GM10266 (cell line): ENCODE results near the gene CMSS1.

Experiments
- DNase-seq: peaks from one replicate; pipeline ENCODE4 v3.0.0; 2012; ENCODE audit errors: extremely low spot score
- TF ChIP-seq, protein P1 (sequence below): IDR thresholded peaks from 2 replicates; pipeline ENCODE4 v1.5.1; 2012; ENCODE audit warnings: mild to moderate bottlenecking, low read depth; ENCODE audit not compliant: control insufficient read depth, insufficient read depth; ENCODE audit errors: missing control alignments

The CMSS1 gene

DNA sequence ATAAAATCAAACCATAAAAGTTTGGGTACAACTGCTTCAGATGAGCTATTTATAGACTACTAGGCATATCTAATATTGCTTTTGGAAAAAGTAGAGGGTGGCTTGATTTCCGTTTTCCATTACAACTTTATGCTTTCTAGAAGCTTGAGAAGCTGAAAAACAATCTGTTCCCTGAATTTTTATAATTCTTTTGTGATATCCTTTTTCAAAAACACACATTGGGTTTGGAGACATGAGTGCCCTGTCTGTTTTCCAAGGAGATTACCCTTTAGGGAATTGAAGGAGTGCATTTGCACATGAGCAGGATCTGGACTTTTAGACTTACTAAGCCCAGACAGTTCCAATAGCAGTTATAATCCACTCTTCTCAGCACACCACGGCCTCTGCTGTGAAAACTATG lies 346.1 kb downstream of the CMSS1 start:
- DNase-seq = no peak
- TF ChIP-seq, protein P1, sequence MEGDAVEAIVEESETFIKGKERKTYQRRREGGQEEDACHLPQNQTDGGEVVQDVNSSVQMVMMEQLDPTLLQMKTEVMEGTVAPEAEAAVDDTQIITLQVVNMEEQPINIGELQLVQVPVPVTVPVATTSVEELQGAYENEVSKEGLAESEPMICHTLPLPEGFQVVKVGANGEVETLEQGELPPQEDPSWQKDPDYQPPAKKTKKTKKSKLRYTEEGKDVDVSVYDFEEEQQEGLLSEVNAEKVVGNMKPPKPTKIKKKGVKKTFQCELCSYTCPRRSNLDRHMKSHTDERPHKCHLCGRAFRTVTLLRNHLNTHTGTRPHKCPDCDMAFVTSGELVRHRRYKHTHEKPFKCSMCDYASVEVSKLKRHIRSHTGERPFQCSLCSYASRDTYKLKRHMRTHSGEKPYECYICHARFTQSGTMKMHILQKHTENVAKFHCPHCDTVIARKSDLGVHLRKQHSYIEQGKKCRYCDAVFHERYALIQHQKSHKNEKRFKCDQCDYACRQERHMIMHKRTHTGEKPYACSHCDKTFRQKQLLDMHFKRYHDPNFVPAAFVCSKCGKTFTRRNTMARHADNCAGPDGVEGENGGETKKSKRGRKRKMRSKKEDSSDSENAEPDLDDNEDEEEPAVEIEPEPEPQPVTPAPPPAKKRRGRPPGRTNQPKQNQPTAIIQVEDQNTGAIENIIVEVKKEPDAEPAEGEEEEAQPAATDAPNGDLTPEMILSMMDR = no peak

DNA sequence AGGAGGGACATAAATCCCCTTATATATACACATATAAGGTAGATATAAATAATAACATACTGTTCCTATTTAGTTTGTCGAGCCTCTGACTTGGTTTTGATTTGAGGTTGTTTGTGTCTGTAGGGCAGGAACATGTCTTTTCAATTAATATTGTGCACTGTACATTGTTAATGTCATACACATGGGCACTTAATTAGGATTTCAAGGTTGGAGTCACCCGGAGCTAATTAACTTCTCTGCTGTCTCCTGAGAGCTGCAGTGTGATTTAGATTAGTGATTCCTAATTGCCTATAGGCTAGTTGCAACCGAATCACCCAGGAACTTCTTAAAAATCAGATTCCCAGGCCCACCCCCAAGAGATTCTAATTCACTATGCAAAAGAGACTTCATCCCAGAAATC lies 347.1 kb downstream of the CMSS1 start:
- no peak for DNase-seq
- TF ChIP-seq, protein P1 = no peak

DNA sequence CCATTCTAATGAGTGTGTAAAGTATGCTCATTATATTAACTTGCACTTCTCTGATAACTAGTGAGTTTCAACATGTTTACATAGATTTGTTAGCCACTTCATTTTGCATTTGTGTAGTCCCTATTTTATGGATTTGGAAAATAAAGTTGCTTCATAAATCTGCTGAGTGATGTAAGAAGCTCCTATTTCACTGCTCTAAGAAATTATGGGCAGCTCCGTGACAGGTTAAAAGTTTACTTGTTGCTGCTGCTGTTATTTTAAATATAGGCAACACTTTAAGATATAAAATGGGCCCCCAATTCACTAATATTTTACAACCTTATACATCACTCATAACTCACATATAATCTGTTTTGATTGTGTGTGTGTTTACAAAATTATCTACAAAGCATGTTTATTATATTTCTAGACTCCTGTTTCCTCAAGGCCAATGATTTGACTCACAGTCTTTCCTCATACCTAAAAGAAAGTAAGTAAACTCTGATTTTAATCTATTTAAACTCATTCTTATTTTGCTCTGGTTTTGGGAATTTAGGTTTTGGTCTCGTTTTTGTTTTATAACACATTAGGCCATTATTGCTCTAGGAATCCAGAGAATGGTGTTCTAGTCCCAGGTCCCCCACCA lies 348.4 kb downstream of the CMSS1 start:
- no peak for DNase-seq
- TF ChIP-seq, protein P1 = no peak

DNA sequence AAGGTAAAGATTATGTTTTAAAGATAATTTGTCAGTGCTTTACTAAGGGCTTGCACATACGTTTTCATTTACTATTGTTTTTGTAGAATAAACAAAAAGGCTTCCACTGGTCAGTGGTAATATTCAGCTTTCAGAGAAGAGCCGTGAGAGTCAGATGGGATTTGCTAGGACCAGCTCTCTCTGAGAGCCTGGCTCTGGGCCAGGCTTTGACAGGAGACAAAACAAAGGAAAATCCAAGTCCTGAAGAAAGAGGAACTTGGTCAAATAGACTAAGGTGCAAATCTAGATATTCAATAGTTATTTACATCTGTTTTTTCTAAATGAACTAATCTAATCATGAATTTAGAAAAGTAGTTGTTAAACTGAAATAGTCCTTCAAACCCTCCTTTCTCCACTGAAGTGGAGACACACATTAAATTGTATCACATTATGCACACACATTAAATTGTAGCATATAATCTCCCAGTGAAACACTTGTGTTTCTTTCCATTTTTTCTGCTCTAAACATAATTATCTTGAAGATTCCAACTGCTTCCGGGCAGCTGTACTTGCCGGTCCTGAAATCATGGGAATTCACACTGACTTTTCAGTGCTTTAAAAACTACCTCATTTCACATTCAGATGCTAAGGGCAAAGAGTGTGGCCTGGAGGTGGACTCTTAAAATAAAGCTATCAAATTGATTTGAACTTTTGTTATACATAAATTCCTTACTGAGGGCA lies 351.7 kb downstream of the CMSS1 start:
- TF ChIP-seq, protein P1 = no peak
- no peak for DNase-seq

DNA sequence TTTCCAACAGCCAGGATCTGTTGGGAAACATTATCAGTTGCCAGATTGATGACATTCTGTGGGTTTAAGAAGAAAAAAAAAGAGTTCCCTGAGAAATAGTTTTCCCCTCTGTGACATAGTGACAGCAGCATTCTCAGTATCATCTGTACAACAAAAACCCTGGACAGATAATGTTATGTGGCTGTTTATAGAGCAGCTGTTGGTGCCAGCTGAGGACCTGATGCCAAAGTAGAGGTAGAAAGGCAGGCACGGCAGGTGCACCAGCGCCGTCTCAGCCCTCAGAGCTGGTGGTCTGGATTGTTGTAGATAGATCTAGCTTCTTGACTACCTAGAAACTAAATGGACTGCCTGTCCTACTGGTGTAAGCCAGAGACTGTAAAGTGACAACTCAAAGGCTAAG lies 352.8 kb downstream of the CMSS1 start:
- TF ChIP-seq, protein P1 = no peak
- no peak for DNase-seq

DNA sequence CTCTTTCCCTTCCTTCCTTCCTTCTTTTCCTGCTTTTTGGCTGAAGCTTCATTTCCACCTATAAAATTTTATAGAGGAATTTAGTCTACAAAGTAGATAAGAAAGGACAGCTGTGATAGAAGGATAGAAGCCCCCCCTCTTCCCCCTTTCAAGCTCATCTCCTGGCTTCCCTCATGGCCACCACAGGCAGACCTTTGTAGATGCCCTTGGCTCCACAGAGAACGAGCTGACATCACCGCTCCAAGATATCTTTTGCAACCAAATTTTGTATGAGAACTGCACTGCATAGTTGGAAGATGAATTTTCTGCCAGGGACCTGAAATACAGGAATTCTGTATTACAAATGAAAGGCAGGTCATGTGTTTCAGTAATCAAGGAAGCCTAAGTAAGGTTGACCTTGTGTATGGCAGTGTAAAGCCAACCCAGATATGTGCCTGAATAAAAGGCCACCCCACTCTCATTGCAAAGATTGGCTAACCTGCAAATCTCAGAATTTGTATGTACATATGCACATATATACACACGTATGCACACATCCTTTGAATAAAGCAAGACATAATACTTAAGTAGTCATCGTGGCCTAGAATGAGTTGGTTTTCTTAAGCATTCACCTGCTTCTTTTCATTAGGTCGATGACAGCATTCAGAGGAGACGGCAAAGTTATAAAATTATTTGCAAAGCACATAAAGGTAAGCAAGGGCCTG lies 353.7 kb downstream of the CMSS1 start:
- DNase-seq = no peak
- TF ChIP-seq, protein P1 = no peak

DNA sequence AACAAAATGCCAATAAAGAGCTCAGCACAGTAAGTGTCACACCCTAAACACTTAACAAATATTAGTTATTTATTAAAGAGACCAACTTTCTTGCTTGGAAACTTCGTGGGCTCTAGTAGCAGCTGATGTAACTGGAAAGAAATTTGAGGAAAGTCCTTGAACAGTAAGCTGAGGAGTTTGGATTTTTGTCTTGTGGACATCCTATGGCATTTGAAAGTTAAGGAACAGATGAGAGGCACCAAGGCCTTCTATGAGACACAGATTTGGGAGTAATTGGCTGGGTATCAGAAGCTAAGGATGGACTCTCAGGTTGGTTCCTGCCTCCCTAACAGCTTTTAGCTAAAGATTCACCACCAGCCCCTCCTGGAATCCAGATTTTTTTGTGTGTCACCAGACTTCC lies 356.3 kb downstream of the CMSS1 start:
- TF ChIP-seq, protein P1 = no peak
- no peak for DNase-seq
